ENCODE measurements around the gene KIAA0232. TPM values are rescaled to one million over a fixed set of nuclear protein-coding genes. Genes with fewer than 3 reads are reported as not detected.
"Not testable (repeated sequence)": the region's sequence is repeated elsewhere in the genome, so short reads cannot be mapped to it uniquely, and the experiment has no call there.

Gene KIAA0232
- total RNA-seq, 4 donors from 2014 or later = 27.6 to 34.1 (median 32.7) TPM

DNA sequence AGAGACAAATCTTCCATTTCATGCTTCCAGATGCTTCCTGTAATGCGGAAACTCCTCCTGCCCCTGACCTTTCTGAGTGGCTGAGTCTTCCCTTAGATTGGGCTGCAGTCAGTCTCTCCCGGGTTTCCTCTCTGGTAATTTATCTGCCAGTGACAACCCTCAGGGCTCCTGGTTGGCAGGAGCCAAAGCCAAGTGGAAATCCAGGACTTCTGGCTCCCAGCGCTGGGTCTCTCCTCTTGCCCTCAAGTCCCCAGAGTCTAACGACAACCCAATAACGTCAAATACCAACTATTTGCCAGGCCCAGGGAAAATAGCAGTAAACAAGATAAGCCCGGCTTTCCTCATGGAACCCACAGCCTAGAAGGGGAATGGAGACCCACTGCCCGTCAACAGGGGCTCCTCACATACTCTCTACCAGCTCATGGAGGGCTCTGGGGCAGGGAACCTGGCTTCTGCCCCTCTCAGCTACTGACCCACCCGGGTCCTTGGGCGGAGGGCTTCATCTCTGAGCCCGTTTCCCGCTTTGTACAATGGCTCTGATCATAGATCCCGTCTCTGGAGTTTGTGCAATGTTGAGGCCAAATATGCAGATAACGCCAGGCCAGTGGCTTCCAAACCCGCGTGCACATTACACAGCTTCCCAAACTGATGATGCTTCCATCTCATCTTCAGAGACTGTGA is 126.0 kb downstream of the KIAA0232 start:
- H3K27me3 ChIP-seq = no peaks in the 10 kb centered on the region
- TF ChIP-seq EP300 (IDR thresholded peaks at IDR 0.05) = no peak
- no peak for TF ChIP-seq POLR2A (IDR thresholded peaks at IDR 0.05)
- TF ChIP-seq, protein P1, sequence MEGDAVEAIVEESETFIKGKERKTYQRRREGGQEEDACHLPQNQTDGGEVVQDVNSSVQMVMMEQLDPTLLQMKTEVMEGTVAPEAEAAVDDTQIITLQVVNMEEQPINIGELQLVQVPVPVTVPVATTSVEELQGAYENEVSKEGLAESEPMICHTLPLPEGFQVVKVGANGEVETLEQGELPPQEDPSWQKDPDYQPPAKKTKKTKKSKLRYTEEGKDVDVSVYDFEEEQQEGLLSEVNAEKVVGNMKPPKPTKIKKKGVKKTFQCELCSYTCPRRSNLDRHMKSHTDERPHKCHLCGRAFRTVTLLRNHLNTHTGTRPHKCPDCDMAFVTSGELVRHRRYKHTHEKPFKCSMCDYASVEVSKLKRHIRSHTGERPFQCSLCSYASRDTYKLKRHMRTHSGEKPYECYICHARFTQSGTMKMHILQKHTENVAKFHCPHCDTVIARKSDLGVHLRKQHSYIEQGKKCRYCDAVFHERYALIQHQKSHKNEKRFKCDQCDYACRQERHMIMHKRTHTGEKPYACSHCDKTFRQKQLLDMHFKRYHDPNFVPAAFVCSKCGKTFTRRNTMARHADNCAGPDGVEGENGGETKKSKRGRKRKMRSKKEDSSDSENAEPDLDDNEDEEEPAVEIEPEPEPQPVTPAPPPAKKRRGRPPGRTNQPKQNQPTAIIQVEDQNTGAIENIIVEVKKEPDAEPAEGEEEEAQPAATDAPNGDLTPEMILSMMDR (IDR thresholded peaks at IDR 0.05) = no peak
- TF ChIP-seq POLR2AphosphoS5 (IDR thresholded peaks at IDR 0.05) = no peak
- H3K27ac ChIP-seq = peak overlapping the region; percentile 97
- H3K36me3 ChIP-seq = no peaks in the 10 kb centered on the region
- DNase-seq (ENCODE audit: low spot score in 2 of 2) = peak in 1 of 2 donors; percentile 63
- 19% methylated on average over 15 of the region's 15 CpGs for WGBS
- peaks cover 44% of the 10 kb centered on the region for H3K4me1 ChIP-seq
- no peaks in the 10 kb centered on the region for H3K9me3 ChIP-seq
- H3K4me3 ChIP-seq = peak overlapping the region; percentile 70

- no peak for TF ChIP-seq EP300 (IDR thresholded peaks at IDR 0.05)
- TF ChIP-seq, protein P1 (IDR thresholded peaks at IDR 0.05) = peak in 1 of 2 donors; percentile 23
- peak in 1 of 2 donors; percentile 32 for TF ChIP-seq POLR2A (IDR thresholded peaks at IDR 0.05)
- TF ChIP-seq POLR2AphosphoS5 (IDR thresholded peaks at IDR 0.05) = peak in 1 of 3 donors; percentile 27
- Histone ChIP-seq H3K36me3 (no peaks in the 10 kb centered on the region), H3K4me1 (peaks cover 44% of the 10 kb centered on the region), H3K4me3 (peak within 1 kb of the TSS; percentile 70), H3K27ac (peak within 1 kb of the TSS; percentile 97), H3K27me3 (no peaks in the 10 kb centered on the region), H3K9me3 (no peaks in the 10 kb centered on the region)
- 0% methylated on average over 2 of the region's 108 CpGs for WGBS
- DNase-seq (ENCODE audit: low spot score in 2 of 2) = peak; percentile 95
Observed at GRCh38 chr4:6909113-6909969, 126.8 kb downstream of the KIAA0232 start, which contains the start of gene TBC1D14. Gene TBC1D14 (plus strand): TSS chr4:6909826. CDS start chr4:6923390, 13,564 bp downstream.

- no CpG with 5 or more reads among the region's 58 CpGs for WGBS
- Histone ChIP-seq H3K36me3 (no peaks in the 10 kb centered on the region), H3K27me3 (no peaks in the 10 kb centered on the region), H3K9me3 (no peaks in the 10 kb centered on the region), H3K4me1 (peaks cover 44% of the 10 kb centered on the region), H3K4me3 (peak overlapping the region; percentile 70), H3K27ac (peak overlapping the region; percentile 97)
- DNase-seq (ENCODE audit: low spot score in 2 of 2) = no peak
- TF ChIP-seq, protein P1 (IDR thresholded peaks at IDR 0.05) = no peak
- TF ChIP-seq POLR2A (IDR thresholded peaks at IDR 0.05) (no peak), POLR2AphosphoS5 (IDR thresholded peaks at IDR 0.05) (no peak), EP300 (IDR thresholded peaks at IDR 0.05) (no peak)
Observed at GRCh38 chr4:6909970-6910339, 127.4 kb downstream of the KIAA0232 start.

- no peak for DNase-seq (ENCODE audit: low spot score in 2 of 2)
- H3K36me3 ChIP-seq = no peaks in the 10 kb centered on the region
- WGBS = 37% methylated on average over 11 of the region's 31 CpGs
- no peaks in the 10 kb centered on the region for H3K9me3 ChIP-seq
- TF ChIP-seq POLR2A (IDR thresholded peaks at IDR 0.05) = peak in 1 of 2 donors; percentile 30
- TF ChIP-seq EP300 (IDR thresholded peaks at IDR 0.05) = no peak
- no peak for TF ChIP-seq POLR2AphosphoS5 (IDR thresholded peaks at IDR 0.05)
- H3K4me1 ChIP-seq = peaks cover 44% of the 10 kb centered on the region
- H3K4me3 ChIP-seq = peak overlapping the region; percentile 70
- peak overlapping the region; percentile 97 for H3K27ac ChIP-seq
- no peaks in the 10 kb centered on the region for H3K27me3 ChIP-seq
Observed at GRCh38 chr4:6910340-6910959, 127.9 kb downstream of the KIAA0232 start.

DNA sequence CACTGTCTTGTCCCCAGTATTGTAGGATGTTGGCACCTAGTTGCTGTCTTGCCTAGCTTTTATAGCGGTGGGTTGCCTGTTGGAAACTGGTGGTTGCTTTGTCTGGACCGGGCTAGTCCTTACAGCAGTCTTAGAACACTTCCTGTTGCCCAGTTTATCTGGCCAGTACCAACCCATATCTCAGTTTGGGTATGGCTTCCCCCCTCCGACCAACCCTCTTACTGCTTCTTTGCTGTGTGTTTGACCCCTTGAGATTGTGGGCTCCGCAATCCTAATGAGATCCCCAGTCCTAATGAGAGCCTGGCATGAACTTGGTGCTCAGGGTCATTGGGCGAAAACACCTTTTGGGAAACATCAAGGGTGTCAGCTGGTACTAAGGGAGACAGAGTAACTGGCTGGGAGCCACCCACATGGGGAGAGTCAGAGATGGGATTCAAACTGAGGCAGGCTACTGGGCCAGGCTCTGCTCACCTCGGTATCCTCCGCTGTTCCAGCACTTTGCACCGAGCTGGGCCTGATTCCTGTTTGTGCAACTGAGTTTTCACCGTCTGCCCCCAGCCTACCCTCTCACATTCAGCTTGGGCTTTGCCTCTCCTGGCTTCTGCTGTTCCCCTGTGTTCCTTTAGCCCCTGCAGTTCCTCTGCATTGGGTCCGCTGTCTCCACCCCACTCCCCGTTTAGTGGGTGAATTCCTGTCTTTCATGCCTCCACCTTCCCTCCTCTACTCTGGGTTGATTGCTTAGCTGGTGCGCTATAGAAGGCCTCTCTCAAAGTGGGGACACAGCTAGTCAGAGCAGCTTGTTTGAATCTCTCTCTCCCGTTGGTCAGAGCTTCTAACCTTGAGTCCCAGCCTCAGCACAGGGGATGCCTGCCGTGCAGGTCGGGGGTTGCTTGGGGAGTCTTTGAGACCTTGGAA is 128.7 kb downstream of the KIAA0232 start:
- Histone ChIP-seq H3K9me3 (no peaks in the 10 kb centered on the region), H3K4me1 (peaks cover 43% of the 10 kb centered on the region), H3K36me3 (no peaks in the 10 kb centered on the region), H3K27ac (peak overlapping the region; percentile 97), H3K27me3 (no peaks in the 10 kb centered on the region), H3K4me3 (peak overlapping the region; percentile 70)
- DNase-seq (ENCODE audit: low spot score in 2 of 2) = peak in 1 of 2 donors; percentile 29
- TF ChIP-seq POLR2AphosphoS5 (IDR thresholded peaks at IDR 0.05) = no peak
- TF ChIP-seq, protein P1 (IDR thresholded peaks at IDR 0.05) = no peak
- no peak for TF ChIP-seq POLR2A (IDR thresholded peaks at IDR 0.05)
- no peak for TF ChIP-seq EP300 (IDR thresholded peaks at IDR 0.05)
- 84% methylated on average over 15 of the region's 15 CpGs for WGBS

DNA sequence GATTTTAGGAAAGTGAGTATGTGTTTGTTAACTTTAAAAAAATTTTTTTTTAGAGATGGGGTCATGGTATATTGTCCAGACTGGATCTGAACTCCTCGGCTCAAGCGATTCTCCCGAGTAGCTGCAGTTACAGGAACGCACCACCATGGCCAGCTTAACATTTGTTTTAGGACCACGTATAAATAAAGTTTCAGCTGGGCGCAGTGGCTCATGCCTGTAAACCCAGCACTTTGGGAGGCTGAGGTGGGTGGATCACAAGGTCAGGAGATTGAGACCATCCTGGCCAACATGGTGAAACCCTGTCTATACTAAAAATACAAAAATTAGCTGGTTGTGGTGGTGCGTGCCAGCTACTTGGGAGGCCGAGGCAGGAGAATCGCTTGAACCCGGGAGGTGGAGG is 129.4 kb downstream of the KIAA0232 start:
- not testable (repeated sequence) for H3K27ac ChIP-seq, H3K9me3 ChIP-seq, H3K27me3 ChIP-seq, H3K36me3 ChIP-seq
- 86% methylated on average over 10 of the region's 10 CpGs for WGBS
- H3K4me3 ChIP-seq = peak overlapping the region; percentile 70
- H3K4me1 ChIP-seq = peaks cover 48% of the 10 kb centered on the region
- DNase-seq (ENCODE audit: low spot score in 2 of 2) = peak in 1 of 2 donors; percentile 14

Measured in suprapubic skin (tissue), 4 donors.